WTC11 (cell line): Measurements from ENCODE around the gene METTL15. TPM values are rescaled to one million over a fixed set of nuclear protein-coding genes. Genes with fewer than 3 reads are reported as not detected.

Experiments used
- ATAC-seq: fragments of 200-7000 bp; cut with Tn5 transposase; 2 replicates; pipeline ENCODE4 v1.10.0; 2021; ENCODE audit warnings: mild to moderate bottlenecking, moderate library complexity
- CTCF ChIA-PET: fragments of 300-600 bp; sonication (Branson Sonifier 250); formaldehyde crosslinking; loops from one replicate; lab custom pipeline; 2021; ENCODE audit warnings: antibody characterized with exemption; lab: Charles Lee
- POLR2A ChIA-PET: fragments of 350-600 bp; sonication (Branson Sonifier 250); formaldehyde crosslinking; loops from one replicate; lab custom pipeline; 2021; ENCODE audit warnings: antibody characterized with exemption; lab: Charles Lee
- DNase-seq: peaks from one replicate; pipeline ENCODE4 v3.0.0; 2021; ENCODE audit warnings: low spot score
- H3K27ac Mint-ChIP-seq: 2 replicates; pipeline ENCODE4 v1.8.0; 2021; ENCODE audit warnings: mixed read lengths
- H3K27me3 Mint-ChIP-seq: 2 replicates; pipeline ENCODE4 v1.8.0; 2021; ENCODE audit warnings: low read depth, mild to moderate bottlenecking, moderate library complexity, mixed read lengths
- H3K36me3 Mint-ChIP-seq: 2 replicates; pipeline ENCODE4 v1.8.0; 2021; ENCODE audit warnings: mixed read lengths
- H3K4me1 Mint-ChIP-seq: 2 replicates; pipeline ENCODE4 v1.8.0; 2022; ENCODE audit warnings: mixed read lengths
- H3K4me3 Mint-ChIP-seq: 2 replicates; pipeline ENCODE4 v1.8.0; 2021; ENCODE audit warnings: mild to moderate bottlenecking, moderate library complexity, mixed read lengths
- H3K9me3 Mint-ChIP-seq: 2 replicates; pipeline ENCODE4 v1.8.0; 2021; ENCODE audit warnings: mixed read lengths
- CTCF ChIP-seq: fragments of 200-600 bp; IDR thresholded peaks from 2 replicates; pipeline ENCODE4 v1.8.0; 2022; ENCODE audit warnings: antibody characterized with exemption
- ETV6 ChIP-seq: sonication (generic); formaldehyde crosslinking; IDR thresholded peaks from 2 replicates; pipeline ENCODE4 v1.8.1; 2022; ENCODE audit warnings: mild to moderate bottlenecking, missing genetic modification reagents
- FOXJ3 ChIP-seq: sonication (generic); formaldehyde crosslinking; IDR thresholded peaks from 2 replicates; pipeline ENCODE4 v1.9.0; 2021; ENCODE audit warnings: missing genetic modification reagents, mild to moderate bottlenecking, borderline replicate concordance
- FOXK1 ChIP-seq: sonication (generic); formaldehyde crosslinking; IDR thresholded peaks from 2 replicates; pipeline ENCODE4 v1.8.0; 2022; ENCODE audit warnings: mild to moderate bottlenecking, moderate library complexity, missing genetic modification reagents
- GTF2I ChIP-seq: fragments of 250-450 bp; sonication (Bioruptor Pico); conservative IDR thresholded peaks from 2 replicates; pipeline ENCODE4 v1.4.0; 2021; ENCODE audit warnings: mild to moderate bottlenecking
- IRF2 ChIP-seq: sonication (generic); formaldehyde crosslinking; IDR thresholded peaks from 2 replicates; pipeline ENCODE4 v1.8.0; 2022; ENCODE audit warnings: low read depth, missing genetic modification reagents, borderline replicate concordance
- JAZF1 ChIP-seq: fragments of 250-450 bp; sonication (Bioruptor Pico); IDR thresholded peaks from 2 replicates; pipeline ENCODE4 v1.9.0; 2021; ENCODE audit warnings: moderate library complexity, mild to moderate bottlenecking, inconsistent platforms
- JUN ChIP-seq: sonication (generic); formaldehyde crosslinking; IDR thresholded peaks from 2 replicates; pipeline ENCODE4 v1.8.0; 2023; ENCODE audit warnings: mild to moderate bottlenecking, missing genetic modification reagents
- MYBL2 ChIP-seq: sonication (generic); formaldehyde crosslinking; IDR thresholded peaks from 2 replicates; pipeline ENCODE4 v1.8.1; 2023; ENCODE audit warnings: mild to moderate bottlenecking, moderate library complexity, missing genetic modification reagents
- NFYB ChIP-seq: sonication (generic); formaldehyde crosslinking; conservative IDR thresholded peaks from 2 replicates; pipeline ENCODE4 v1.8.0; 2022; ENCODE audit warnings: low read depth, missing genetic modification reagents
- NR3C1 ChIP-seq: sonication (generic); formaldehyde crosslinking; conservative IDR thresholded peaks from 2 replicates; pipeline ENCODE4 v1.8.1; 2023; ENCODE audit warnings: low read depth, mild to moderate bottlenecking, missing genetic modification reagents
- OVOL2 ChIP-seq: fragments of 250-450 bp; sonication (Bioruptor Pico); IDR thresholded peaks from 2 replicates; pipeline ENCODE4 v1.9.0; 2021; ENCODE audit warnings: mild to moderate bottlenecking, borderline replicate concordance
- PRRX2 ChIP-seq: fragments of 250-450 bp; sonication (Bioruptor Pico); IDR thresholded peaks from 2 replicates; pipeline ENCODE4 v1.8.0; 2021; ENCODE audit warnings: mild to moderate bottlenecking
- RELA ChIP-seq: sonication (generic); formaldehyde crosslinking; IDR thresholded peaks from 2 replicates; pipeline ENCODE4 v1.8.1; 2022; ENCODE audit warnings: missing genetic modification reagents, mild to moderate bottlenecking, borderline replicate concordance
- SMAD3 ChIP-seq: sonication (generic); formaldehyde crosslinking; IDR thresholded peaks from 2 replicates; pipeline ENCODE4 v1.8.0; 2022; ENCODE audit warnings: missing genetic modification reagents, mild to moderate bottlenecking, borderline replicate concordance
- STAT6 ChIP-seq: sonication (generic); formaldehyde crosslinking; conservative IDR thresholded peaks from 2 replicates; pipeline ENCODE4 v1.8.1; 2023; ENCODE audit warnings: mild to moderate bottlenecking, low read depth, missing genetic modification reagents, moderate library complexity
- USF1 ChIP-seq: sonication (generic); formaldehyde crosslinking; IDR thresholded peaks from 2 replicates; pipeline ENCODE4 v1.8.0; 2022; ENCODE audit warnings: mild to moderate bottlenecking, missing genetic modification reagents
- ZNF317 ChIP-seq: sonication (generic); formaldehyde crosslinking; IDR thresholded peaks from 2 replicates; pipeline ENCODE4 v1.8.1; 2023; ENCODE audit warnings: low read depth, mild to moderate bottlenecking, moderate library complexity, missing genetic modification reagents, borderline replicate concordance
- ZNF532 ChIP-seq: fragments of 250-450 bp; sonication (Bioruptor Pico); IDR thresholded peaks from 2 replicates; pipeline ENCODE4 v1.9.0; 2021; ENCODE audit warnings: mild to moderate bottlenecking, borderline replicate concordance
- total RNA-seq: library from RNA; stranded (reverse); gene quantifications from 3 replicates; pipeline ENCODE4 v1.2.3, GENCODE V29; 2021

Gene METTL15
- total RNA-seq, 1 experiment from 2014 or later, result 13.2 TPM

- no peak overlapping the region for H3K4me3 Mint-ChIP-seq
- no peak for TF ChIP-seq NR3C1 (CRISPR knock-in tag)
- TF ChIP-seq STAT6 (CRISPR knock-in tag), result no peak
- no peak for TF ChIP-seq USF1 (CRISPR knock-in tag)
- no peak for TF ChIP-seq JUN (CRISPR knock-in tag)
- TF ChIP-seq GTF2I (CRISPR knock-in tag), result no peak
- no peak for TF ChIP-seq ETV6
- TF ChIP-seq SMAD3 (CRISPR knock-in tag), result no peak
- TF ChIP-seq FOXJ3 (CRISPR knock-in tag), result no peak
- no peak for TF ChIP-seq NFYB
- no peak for TF ChIP-seq CTCF
- TF ChIP-seq PRRX2, result no peak
- TF ChIP-seq OVOL2 (CRISPR knock-in tag), result no peak
- no peak for TF ChIP-seq MYBL2
- TF ChIP-seq ZNF317 (CRISPR knock-in tag), result no peak
- TF ChIP-seq ZNF532 (CRISPR knock-in tag), result no peak
- TF ChIP-seq JAZF1 (CRISPR knock-in tag), result no peak
- no peak for TF ChIP-seq IRF2 (CRISPR knock-in tag)
- TF ChIP-seq FOXK1, result no peak
- no peak for TF ChIP-seq RELA (CRISPR knock-in tag)
- DNase-seq (no peak), ATAC-seq (no peak)
- H3K27ac Mint-ChIP-seq, result no peak overlapping the region
- no peaks in the 10 kb centered on the region for H3K4me1 Mint-ChIP-seq
- peaks cover 4% of the 10 kb centered on the region; the same call in 1 of the 2 replicates for H3K27me3 Mint-ChIP-seq
- ChIA-PET POLR2A (no interaction called here), CTCF (no interaction called here)
- peaks cover 13% of the 10 kb centered on the region for H3K36me3 Mint-ChIP-seq
- peaks cover 14% of the 10 kb centered on the region for H3K9me3 Mint-ChIP-seq
Observed at GRCh38 chr11:28242596-28242995, 134.4 kb downstream of the METTL15 start.
